MCF 10A (cell line): Measurements from ENCODE around the gene CCR7. TPM values are rescaled to one million over a fixed set of nuclear protein-coding genes. Genes with fewer than 3 reads are reported as not detected.

Experiments used
- BruUV-seq: library from RNA; stranded (reverse); fragments of 400-500 nt; replicated peaks from 2 replicates; lab custom pipeline; 2021; lab: Mats Ljungman, UMichigan
- CTCF ChIA-PET: fragments of 300-600 bp; sonication (Branson Sonifier 250); formaldehyde crosslinking; extraction: SDS; loops from one replicate; lab custom pipeline; 2021; ENCODE audit warnings: antibody characterized with exemption, inconsistent platforms; lab: Yijun Ruan, JAX
- POLR2A ChIA-PET: fragments of 300-600, 350-650 bp; sonication (Branson Sonifier 250); formaldehyde crosslinking; extraction: SDS; loops from one replicate; lab custom pipeline; 2020; ENCODE audit warnings: antibody characterized with exemption, inconsistent platforms; lab: Yijun Ruan, JAX
- DNase-seq: peaks from one replicate; pipeline ENCODE4 v3.0.0-alpha.2; 2018; ENCODE audit not compliant: unreplicated experiment
- H3K27ac Mint-ChIP-seq: one replicate; pipeline ENCODE4 v1.8.0; 2022; ENCODE audit warnings: mild to moderate bottlenecking, low read depth, mixed read lengths; ENCODE audit not compliant: unreplicated experiment
- H3K27me3 Mint-ChIP-seq: one replicate; pipeline ENCODE4 v1.8.0; 2022; ENCODE audit warnings: mixed read lengths; ENCODE audit not compliant: insufficient read depth, unreplicated experiment
- H3K36me3 Mint-ChIP-seq: one replicate; pipeline ENCODE4 v1.8.0; 2022; ENCODE audit warnings: mild to moderate bottlenecking, moderate library complexity, mixed read lengths; ENCODE audit not compliant: insufficient read depth, unreplicated experiment
- H3K4me1 Mint-ChIP-seq: one replicate; pipeline ENCODE4 v1.8.0; 2022; ENCODE audit warnings: mixed read lengths; ENCODE audit not compliant: insufficient read depth, unreplicated experiment
- H3K4me3 Mint-ChIP-seq: one replicate; pipeline ENCODE4 v1.8.0; 2022; ENCODE audit warnings: mild to moderate bottlenecking, moderate library complexity, mixed read lengths; ENCODE audit not compliant: unreplicated experiment
- H3K9me3 Mint-ChIP-seq: one replicate; pipeline ENCODE4 v1.8.0; 2022; ENCODE audit warnings: mixed read lengths; ENCODE audit not compliant: unreplicated experiment
- CTCF ChIP-seq: fragments of 200-600 bp; IDR thresholded peaks from one replicate; pipeline ENCODE4 v1.8.0; 2022; ENCODE audit warnings: antibody characterized with exemption, mild to moderate bottlenecking; ENCODE audit not compliant: unreplicated experiment
- intact Hi-C: fragments of 100-400 bp; cut with micrococcal nuclease; formaldehyde crosslinking; loops from 2 replicates; pipeline ENCODE4 v1.14.1; 2022
- total RNA-seq: library from RNA; stranded (reverse); gene quantifications from 2 replicates; pipeline ENCODE4 v1.2.3, GENCODE V29; 2022

The CCR7 gene
- total RNA-seq, 1 experiment from 2014 or later: not detected

GRCh38 chr17:40515011-40515410 lies 50.3 kb downstream of the CCR7 start:
- Mint-ChIP-seq H3K27ac (no peak overlapping the region), H3K4me1 (peaks cover 72% of the 10 kb centered on the region), H3K27me3 (no peaks in the 10 kb centered on the region), H3K9me3 (no peaks in the 10 kb centered on the region), H3K36me3 (no peaks in the 10 kb centered on the region), H3K4me3 (no peak overlapping the region)
- ChIA-PET POLR2A (interaction anchor here (0.6 to 6.3 kb wide), 3 partner anchors 7 to 39 kb away, joined by 3 to 336 read pairs (median 110); partner anchors contain the start of gene TNS4), CTCF (no interaction called here)
- intact Hi-C loops: no loop called here
- no TSS peak for BruUV-seq
- no peak for TF ChIP-seq CTCF
- no peak for DNase-seq

DNA sequence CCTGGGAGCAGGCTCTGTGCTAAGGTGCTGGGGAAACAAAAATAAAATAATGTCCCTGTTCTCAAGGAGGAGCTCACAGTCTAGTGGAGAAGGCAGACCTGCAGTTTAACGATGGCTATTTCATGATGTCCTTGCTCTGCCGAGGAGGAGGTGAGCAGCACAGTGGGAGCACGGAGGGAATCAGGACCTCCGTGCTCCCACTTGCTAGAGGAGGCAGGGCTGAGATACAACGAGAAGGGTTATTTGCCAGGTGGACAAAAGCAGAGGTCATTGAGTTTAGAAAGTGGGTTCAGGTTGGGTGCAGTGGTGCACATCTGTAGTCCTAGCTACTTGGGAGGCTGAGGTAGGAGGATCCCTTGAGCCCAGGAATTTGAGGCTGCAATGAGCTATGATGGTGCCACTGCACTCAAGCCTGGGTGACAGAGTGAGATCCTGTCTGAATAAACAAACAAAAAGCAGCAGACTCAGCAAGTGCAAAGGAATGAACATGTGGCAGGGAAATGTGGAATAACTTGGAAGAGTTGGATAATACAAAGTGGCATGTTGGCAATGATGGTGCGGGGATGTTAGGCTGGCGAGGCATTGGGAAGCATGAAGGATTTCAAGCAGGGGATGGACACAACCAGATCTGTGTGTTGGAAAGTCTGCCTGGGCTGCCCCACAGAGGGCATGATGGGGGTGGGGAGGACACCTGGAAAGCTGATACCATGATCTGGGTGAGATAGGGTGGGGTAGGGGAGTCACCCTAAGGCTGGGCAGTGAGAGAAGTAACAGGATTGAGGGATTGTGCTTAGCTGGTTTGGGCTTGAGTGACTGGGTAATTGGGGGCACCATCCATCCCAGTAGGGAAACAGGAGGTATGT lies 51.0 kb downstream of the CCR7 start:
- Mint-ChIP-seq H3K27me3 (no peaks in the 10 kb centered on the region), H3K36me3 (no peaks in the 10 kb centered on the region), H3K27ac (peak overlapping the region; percentile 80), H3K4me3 (no peak overlapping the region), H3K9me3 (no peaks in the 10 kb centered on the region), H3K4me1 (peaks cover 72% of the 10 kb centered on the region)
- BruUV-seq: no TSS peak
- TF ChIP-seq CTCF: no peak
- CTCF ChIA-PET: no interaction called here
- POLR2A ChIA-PET: interaction anchor here (0.6 to 6.3 kb wide), 8 partner anchors 8 to 64 kb away, joined by 3 to 336 read pairs (median 4); partner anchors contain the start of gene TNS4
- intact Hi-C loops: no loop called here
- DNase-seq: no peak

DNA sequence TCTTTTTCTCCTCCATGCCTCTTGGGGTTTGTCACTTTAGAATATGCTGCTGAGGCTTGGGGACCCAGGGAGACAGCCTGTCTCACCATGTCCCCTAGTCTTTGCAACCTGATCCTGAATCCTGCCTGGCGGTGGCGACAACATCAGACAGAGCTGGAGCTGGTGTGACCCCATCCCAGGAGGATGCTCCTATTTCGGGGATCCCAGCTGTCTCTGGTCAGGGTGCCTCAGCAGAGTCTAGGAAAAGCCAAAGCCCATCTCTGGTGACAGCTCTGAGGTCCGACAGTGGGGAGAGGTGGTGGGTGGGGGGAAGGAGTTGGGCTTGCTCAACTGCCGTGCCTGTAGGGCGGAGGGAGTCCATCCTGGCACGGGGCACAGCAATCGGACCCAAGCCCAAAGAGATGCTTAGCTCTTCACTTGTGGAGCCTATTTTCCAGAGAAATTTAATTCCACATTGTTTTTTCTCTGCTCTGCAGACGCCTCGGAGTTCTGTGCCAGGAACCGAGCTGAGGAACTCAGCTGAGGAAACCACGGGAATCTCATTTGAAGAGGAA lies 53.5 kb downstream of the CCR7 start:
- ChIA-PET POLR2A (interaction anchor here (1.2 to 6.3 kb wide), 11 partner anchors 11 to 195 kb away, joined by 3 to 336 read pairs (median 30); partner anchors contain the start of gene TNS4), CTCF (interaction anchor here (0.6 to 1.9 kb wide), 5 partner anchors 10 to 49 kb away, joined by 3 to 7 read pairs (median 6); partner anchors contain the start of gene TNS4)
- Mint-ChIP-seq H3K9me3 (no peaks in the 10 kb centered on the region), H3K36me3 (no peaks in the 10 kb centered on the region), H3K27ac (peak overlapping the region; percentile 95), H3K4me1 (peaks cover 55% of the 10 kb centered on the region), H3K4me3 (peak overlapping the region; percentile 48), H3K27me3 (no peaks in the 10 kb centered on the region)
- intact Hi-C loops: no loop called here
- TF ChIP-seq CTCF: no peak
- DNase-seq: no peak
- BruUV-seq: no TSS peak

GRCh38 chr17:40511136-40511535 lies 54.1 kb downstream of the CCR7 start:
- Mint-ChIP-seq H3K27ac (peak overlapping the region; percentile 95), H3K36me3 (no peaks in the 10 kb centered on the region), H3K4me1 (peaks cover 55% of the 10 kb centered on the region), H3K4me3 (peak overlapping the region; percentile 48), H3K9me3 (no peaks in the 10 kb centered on the region), H3K27me3 (no peaks in the 10 kb centered on the region)
- no TSS peak for BruUV-seq
- CTCF ChIA-PET: interaction anchor here (0.9 to 1.3 kb wide), 4 partner anchors 9 to 16 kb away, joined by 3 to 7 read pairs (median 4); partner anchors contain the start of gene TNS4
- TF ChIP-seq CTCF: no peak
- DNase-seq: no peak
- POLR2A ChIA-PET: interaction anchor here (0.6 to 6.3 kb wide), 15 partner anchors 11 to 1178 kb away, joined by 3 to 336 read pairs (median 14); partner anchors contain the start of gene TNS4
- intact Hi-C loops: no loop called here
